T-helper 1 cell treated with Interleukin-12 subunit alpha and Interleukin-12 subunit beta and Interleukin-4 antibody, amounts not matched to agents 30 μg/mL and 1 μg/mL, for 36 hours (primary cell): ENCODE data around the gene FAM209A.
A peak's percentile ranks its signal among the peaks of the same experiment; 100 is the strongest.
"Not testable (repeated sequence)": the region's sequence is repeated elsewhere in the genome, so short reads cannot be mapped to it uniquely, and the experiment has no call there.

ENCODE experiments used
- H3K27ac Mint-ChIP-seq: one replicate; pipeline ENCODE4 v1.8.0; 2021; ENCODE audit warnings: mild to moderate bottlenecking, mixed read lengths
- H3K27me3 Mint-ChIP-seq: one replicate; pipeline ENCODE4 v1.8.0; 2021; ENCODE audit warnings: low read depth, mixed read lengths
- H3K36me3 Mint-ChIP-seq: one replicate; pipeline ENCODE4 v1.8.0; 2021; ENCODE audit warnings: low read depth, mixed read lengths
- H3K4me1 Mint-ChIP-seq: one replicate; pipeline ENCODE4 v1.8.0; 2021; ENCODE audit warnings: low read depth, mixed read lengths
- H3K4me3 Mint-ChIP-seq: one replicate; pipeline ENCODE4 v1.8.0; 2021; ENCODE audit warnings: mild to moderate bottlenecking, moderate library complexity, mixed read lengths
- H3K9me3 Mint-ChIP-seq: one replicate; pipeline ENCODE4 v1.8.0; 2021; ENCODE audit warnings: mixed read lengths

The FAM209A gene

GRCh38 chr20:56524444-56524843 is at the start of gene FAM209A:
Gene FAM209A (plus strand): TSS chr20:56524744. CDS start chr20:56524809, 65 bp downstream.
- H3K4me1 Mint-ChIP-seq, H3K4me3 Mint-ChIP-seq, H3K27me3 Mint-ChIP-seq: not testable (repeated sequence)
- H3K27ac Mint-ChIP-seq = peak within 1 kb of the TSS; percentile 11
- H3K9me3 Mint-ChIP-seq = peaks cover 15% of the 10 kb centered on the region
- H3K36me3 Mint-ChIP-seq = peaks cover 28% of the 10 kb centered on the region

GRCh38 chr20:56483970-56484369 is 40.6 kb upstream of the FAM209A start:
- Mint-ChIP-seq H3K9me3 (no peaks in the 10 kb centered on the region), H3K4me3 (peak overlapping the region; percentile 56), H3K4me1 (peaks cover 35% of the 10 kb centered on the region), H3K36me3 (peaks cover 52% of the 10 kb centered on the region), H3K27me3 (no peaks in the 10 kb centered on the region), H3K27ac (peak overlapping the region; percentile 70)

- Mint-ChIP-seq H3K27ac (no peak overlapping the region), H3K4me1 (peaks cover 27% of the 10 kb centered on the region), H3K36me3 (peaks cover 38% of the 10 kb centered on the region), H3K27me3 (no peaks in the 10 kb centered on the region), H3K9me3 (no peaks in the 10 kb centered on the region), H3K4me3 (no peak overlapping the region)
Measured at GRCh38 chr20:56487216-56487615, 37.3 kb upstream of the FAM209A start.

- Mint-ChIP-seq H3K27ac (no peak overlapping the region), H3K27me3 (no peaks in the 10 kb centered on the region), H3K4me1 (peaks cover 20% of the 10 kb centered on the region), H3K4me3 (no peak overlapping the region), H3K36me3 (peaks cover 38% of the 10 kb centered on the region), H3K9me3 (no peaks in the 10 kb centered on the region)
Measured at GRCh38 chr20:56488566-56488965, 36.0 kb upstream of the FAM209A start.

- Mint-ChIP-seq H3K4me1 (peaks cover 13% of the 10 kb centered on the region), H3K36me3 (peaks cover 22% of the 10 kb centered on the region), H3K4me3 (no peak overlapping the region), H3K9me3 (peaks cover 5% of the 10 kb centered on the region), H3K27ac (no peak overlapping the region), H3K27me3 (no peaks in the 10 kb centered on the region)
Measured at GRCh38 chr20:56501116-56501515, 23.4 kb upstream of the FAM209A start.

GRCh38 chr20:56503916-56504315 is 20.6 kb upstream of the FAM209A start:
- no peak overlapping the region for H3K4me3 Mint-ChIP-seq
- H3K27ac Mint-ChIP-seq = no peak overlapping the region
- H3K36me3 Mint-ChIP-seq = peaks cover 11% of the 10 kb centered on the region
- H3K9me3 Mint-ChIP-seq = no peaks in the 10 kb centered on the region
- H3K27me3 Mint-ChIP-seq = no peaks in the 10 kb centered on the region
- peaks cover 14% of the 10 kb centered on the region for H3K4me1 Mint-ChIP-seq

- H3K27me3 Mint-ChIP-seq = no peaks in the 10 kb centered on the region
- no peak overlapping the region for H3K27ac Mint-ChIP-seq
- no peak overlapping the region for H3K4me3 Mint-ChIP-seq
- peaks cover 12% of the 10 kb centered on the region for H3K36me3 Mint-ChIP-seq
- H3K9me3 Mint-ChIP-seq = no peaks in the 10 kb centered on the region
- peaks cover 14% of the 10 kb centered on the region for H3K4me1 Mint-ChIP-seq
Measured at GRCh38 chr20:56504373-56505005, 20.1 kb upstream of the FAM209A start.

- Mint-ChIP-seq H3K27me3 (no peaks in the 10 kb centered on the region), H3K36me3 (peaks cover 12% of the 10 kb centered on the region), H3K4me3 (no peak overlapping the region), H3K4me1 (peaks cover 16% of the 10 kb centered on the region), H3K27ac (no peak overlapping the region), H3K9me3 (no peaks in the 10 kb centered on the region)
Measured at GRCh38 chr20:56506103-56506502, 18.4 kb upstream of the FAM209A start.

GRCh38 chr20:56511926-56512325 is 12.6 kb upstream of the FAM209A start:
- no peaks in the 10 kb centered on the region for H3K9me3 Mint-ChIP-seq
- no peak overlapping the region for H3K27ac Mint-ChIP-seq
- no peak overlapping the region for H3K4me3 Mint-ChIP-seq
- peaks cover 2% of the 10 kb centered on the region for H3K4me1 Mint-ChIP-seq
- peaks cover 19% of the 10 kb centered on the region for H3K36me3 Mint-ChIP-seq
- no peaks in the 10 kb centered on the region for H3K27me3 Mint-ChIP-seq

GRCh38 chr20:56513161-56514150 is 11.1 kb upstream of the FAM209A start:
- Mint-ChIP-seq H3K36me3 (peaks cover 28% of the 10 kb centered on the region), H3K9me3 (no peaks in the 10 kb centered on the region), H3K4me1 (peaks cover 2% of the 10 kb centered on the region), H3K27me3 (no peaks in the 10 kb centered on the region), H3K4me3 (no peak overlapping the region), H3K27ac (no peak overlapping the region)

GRCh38 chr20:56516631-56517030 is 7.9 kb upstream of the FAM209A start:
- Mint-ChIP-seq H3K9me3 (peaks cover 20% of the 10 kb centered on the region), H3K36me3 (peaks cover 57% of the 10 kb centered on the region), H3K4me1 (no peaks in the 10 kb centered on the region), H3K27me3 (no peaks in the 10 kb centered on the region), H3K4me3 (no peak overlapping the region), H3K27ac (no peak overlapping the region)

- peaks cover 60% of the 10 kb centered on the region for H3K36me3 Mint-ChIP-seq
Measured at GRCh38 chr20:56517211-56517610, 7.3 kb upstream of the FAM209A start.

GRCh38 chr20:56517641-56518040 is 6.9 kb upstream of the FAM209A start:
- H3K9me3 Mint-ChIP-seq = peaks cover 20% of the 10 kb centered on the region
- H3K4me1 Mint-ChIP-seq = no peaks in the 10 kb centered on the region
- H3K36me3 Mint-ChIP-seq = peaks cover 60% of the 10 kb centered on the region
- H3K4me3 Mint-ChIP-seq = no peak overlapping the region
- H3K27me3 Mint-ChIP-seq = no peaks in the 10 kb centered on the region
- H3K27ac Mint-ChIP-seq = no peak overlapping the region

More at GRCh38 chr20:56517211-56517610, 7.3 kb upstream of the FAM209A start:
- H3K27me3 Mint-ChIP-seq = no peaks in the 10 kb centered on the region
- no peak overlapping the region for H3K4me3 Mint-ChIP-seq
- H3K27ac Mint-ChIP-seq = no peak overlapping the region
- H3K4me1 Mint-ChIP-seq = no peaks in the 10 kb centered on the region
- H3K9me3 Mint-ChIP-seq = peaks cover 20% of the 10 kb centered on the region

- Mint-ChIP-seq H3K9me3 (peaks cover 20% of the 10 kb centered on the region), H3K4me1 (peaks cover 1% of the 10 kb centered on the region), H3K27me3 (no peaks in the 10 kb centered on the region), H3K4me3 (no peak overlapping the region), H3K36me3 (peaks cover 61% of the 10 kb centered on the region), H3K27ac (no peak overlapping the region)
Measured at GRCh38 chr20:56518126-56518525, 6.4 kb upstream of the FAM209A start.
